Neural progenitor cell (in vitro differentiated cells): ENCODE data around the gene HSF4.

ENCODE experiments used
- EZH2phosphoT487 ChIP-seq: fragments of 200-600 bp; sonication (generic); IDR thresholded peaks from 2 replicates; pipeline ENCODE4 v1.6.1; 2017; ENCODE audit warnings: antibody characterized with exemption
- TF ChIP-seq, protein P1 (sequence below): fragments of 200-600 bp; sonication (generic); IDR thresholded peaks from 2 replicates; pipeline ENCODE4 v1.5.1; 2017; ENCODE audit warnings: antibody characterized with exemption, mild to moderate bottlenecking

- TF ChIP-seq, protein P1, sequence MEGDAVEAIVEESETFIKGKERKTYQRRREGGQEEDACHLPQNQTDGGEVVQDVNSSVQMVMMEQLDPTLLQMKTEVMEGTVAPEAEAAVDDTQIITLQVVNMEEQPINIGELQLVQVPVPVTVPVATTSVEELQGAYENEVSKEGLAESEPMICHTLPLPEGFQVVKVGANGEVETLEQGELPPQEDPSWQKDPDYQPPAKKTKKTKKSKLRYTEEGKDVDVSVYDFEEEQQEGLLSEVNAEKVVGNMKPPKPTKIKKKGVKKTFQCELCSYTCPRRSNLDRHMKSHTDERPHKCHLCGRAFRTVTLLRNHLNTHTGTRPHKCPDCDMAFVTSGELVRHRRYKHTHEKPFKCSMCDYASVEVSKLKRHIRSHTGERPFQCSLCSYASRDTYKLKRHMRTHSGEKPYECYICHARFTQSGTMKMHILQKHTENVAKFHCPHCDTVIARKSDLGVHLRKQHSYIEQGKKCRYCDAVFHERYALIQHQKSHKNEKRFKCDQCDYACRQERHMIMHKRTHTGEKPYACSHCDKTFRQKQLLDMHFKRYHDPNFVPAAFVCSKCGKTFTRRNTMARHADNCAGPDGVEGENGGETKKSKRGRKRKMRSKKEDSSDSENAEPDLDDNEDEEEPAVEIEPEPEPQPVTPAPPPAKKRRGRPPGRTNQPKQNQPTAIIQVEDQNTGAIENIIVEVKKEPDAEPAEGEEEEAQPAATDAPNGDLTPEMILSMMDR, result no peak
- no peak for TF ChIP-seq EZH2phosphoT487
Measured at GRCh38 chr16:67156143-67156844, 8.3 kb upstream of the HSF4 start.
